ENCODE measurements around the gene RAB33A.

DNA sequence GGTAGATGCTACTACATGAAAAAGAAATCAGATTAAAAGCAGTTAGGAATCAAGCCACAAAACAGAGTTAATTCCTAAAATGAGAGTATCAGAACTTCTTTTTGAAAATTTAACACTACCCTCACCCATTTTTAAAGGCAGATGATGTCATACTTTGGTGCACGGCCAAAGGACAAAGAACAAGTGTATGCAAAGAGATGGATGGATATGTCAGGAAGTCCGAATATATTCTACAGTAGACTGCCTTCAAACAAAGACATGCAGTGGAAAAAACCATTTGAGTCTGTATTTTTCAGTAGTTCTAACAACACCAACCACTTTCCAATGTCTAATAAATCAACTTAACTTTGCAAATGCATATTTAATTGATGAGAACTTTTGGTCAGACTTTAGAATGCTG, 8.4 kb upstream of the RAB33A start:
- TF ChIP-seq, protein P1, sequence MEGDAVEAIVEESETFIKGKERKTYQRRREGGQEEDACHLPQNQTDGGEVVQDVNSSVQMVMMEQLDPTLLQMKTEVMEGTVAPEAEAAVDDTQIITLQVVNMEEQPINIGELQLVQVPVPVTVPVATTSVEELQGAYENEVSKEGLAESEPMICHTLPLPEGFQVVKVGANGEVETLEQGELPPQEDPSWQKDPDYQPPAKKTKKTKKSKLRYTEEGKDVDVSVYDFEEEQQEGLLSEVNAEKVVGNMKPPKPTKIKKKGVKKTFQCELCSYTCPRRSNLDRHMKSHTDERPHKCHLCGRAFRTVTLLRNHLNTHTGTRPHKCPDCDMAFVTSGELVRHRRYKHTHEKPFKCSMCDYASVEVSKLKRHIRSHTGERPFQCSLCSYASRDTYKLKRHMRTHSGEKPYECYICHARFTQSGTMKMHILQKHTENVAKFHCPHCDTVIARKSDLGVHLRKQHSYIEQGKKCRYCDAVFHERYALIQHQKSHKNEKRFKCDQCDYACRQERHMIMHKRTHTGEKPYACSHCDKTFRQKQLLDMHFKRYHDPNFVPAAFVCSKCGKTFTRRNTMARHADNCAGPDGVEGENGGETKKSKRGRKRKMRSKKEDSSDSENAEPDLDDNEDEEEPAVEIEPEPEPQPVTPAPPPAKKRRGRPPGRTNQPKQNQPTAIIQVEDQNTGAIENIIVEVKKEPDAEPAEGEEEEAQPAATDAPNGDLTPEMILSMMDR (conservative IDR thresholded peaks at IDR 0.05), result no peak
- TF ChIP-seq ZFX (IDR thresholded peaks at IDR 0.05), result no peak

Data from C4-2B (cell line).